T-helper 1 cell treated with Interleukin-12 subunit alpha and Interleukin-12 subunit beta and Interleukin-4 antibody, amounts not matched to agents 30 μg/mL and 1 μg/mL, for 36 hours (primary cell): Measurements from ENCODE around the gene SHOX.

ENCODE experiments used
- H3K27ac Mint-ChIP-seq: one replicate; pipeline ENCODE4 v1.8.0; 2021; ENCODE audit warnings: mild to moderate bottlenecking, mixed read lengths
- H3K27me3 Mint-ChIP-seq: one replicate; pipeline ENCODE4 v1.8.0; 2021; ENCODE audit warnings: low read depth, mixed read lengths
- H3K36me3 Mint-ChIP-seq: one replicate; pipeline ENCODE4 v1.8.0; 2021; ENCODE audit warnings: low read depth, mixed read lengths
- H3K4me1 Mint-ChIP-seq: one replicate; pipeline ENCODE4 v1.8.0; 2021; ENCODE audit warnings: low read depth, mixed read lengths
- H3K4me3 Mint-ChIP-seq: one replicate; pipeline ENCODE4 v1.8.0; 2021; ENCODE audit warnings: mild to moderate bottlenecking, moderate library complexity, mixed read lengths
- H3K9me3 Mint-ChIP-seq: one replicate; pipeline ENCODE4 v1.8.0; 2021; ENCODE audit warnings: mixed read lengths

SHOX gene

GRCh38 chrX:653306-653705, 22.7 kb downstream of the SHOX start:
- Mint-ChIP-seq H3K9me3 (no peaks in the 10 kb centered on the region), H3K27me3 (no peaks in the 10 kb centered on the region), H3K27ac (no peak overlapping the region), H3K4me3 (no peak overlapping the region), H3K4me1 (no peaks in the 10 kb centered on the region), H3K36me3 (no peaks in the 10 kb centered on the region)

GRCh38 chrX:661154-661553, 30.6 kb downstream of the SHOX start:
- no peaks in the 10 kb centered on the region for H3K27me3 Mint-ChIP-seq
- H3K4me3 Mint-ChIP-seq, result no peak overlapping the region
- no peaks in the 10 kb centered on the region for H3K36me3 Mint-ChIP-seq
- H3K27ac Mint-ChIP-seq, result no peak overlapping the region
- H3K4me1 Mint-ChIP-seq, result no peaks in the 10 kb centered on the region
- peaks cover 8% of the 10 kb centered on the region for H3K9me3 Mint-ChIP-seq

DNA sequence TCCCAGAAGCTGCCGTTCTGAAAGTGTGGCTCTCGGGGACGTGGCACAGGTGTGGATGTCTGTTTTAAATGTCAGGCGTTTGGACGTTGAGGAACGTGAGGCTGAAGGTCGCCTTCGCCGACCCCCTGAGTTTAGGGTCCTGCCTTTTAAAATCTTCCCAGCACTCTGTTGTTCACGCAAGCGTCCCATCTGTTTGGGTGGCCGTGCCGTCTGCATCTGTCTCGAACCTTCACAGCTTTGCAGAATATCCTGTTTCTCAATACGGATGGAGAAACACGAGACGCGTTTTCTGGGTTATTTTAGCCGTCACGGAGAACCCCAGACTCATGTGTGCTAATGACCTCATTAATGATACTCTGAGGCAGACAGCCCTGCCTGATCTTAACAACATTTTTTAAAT, 31.5 kb downstream of the SHOX start:
- Mint-ChIP-seq H3K4me1 (no peaks in the 10 kb centered on the region), H3K9me3 (peaks cover 8% of the 10 kb centered on the region), H3K36me3 (no peaks in the 10 kb centered on the region), H3K27ac (no peak overlapping the region), H3K4me3 (no peak overlapping the region), H3K27me3 (no peaks in the 10 kb centered on the region)

DNA sequence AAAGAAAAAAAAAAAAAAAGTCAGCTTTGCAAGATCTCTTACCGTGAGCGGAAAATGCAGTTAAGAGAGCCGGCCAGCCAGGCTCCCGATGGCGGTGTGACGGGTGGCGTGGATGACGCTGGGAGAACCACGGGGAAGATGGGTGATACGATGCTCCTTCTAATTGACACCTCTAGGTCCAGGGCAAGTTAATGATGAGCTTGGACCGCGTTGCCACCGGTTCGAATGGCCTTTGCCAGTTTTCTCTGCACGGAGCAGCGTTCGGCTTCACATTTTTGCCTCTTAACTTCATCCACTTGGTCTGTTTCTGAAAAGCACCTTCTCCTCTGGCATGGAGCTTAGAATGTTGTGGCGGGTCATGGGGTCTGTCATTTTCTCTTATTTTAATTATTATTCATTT, 33.2 kb downstream of the SHOX start:
- H3K27ac Mint-ChIP-seq, result no peak overlapping the region
- H3K4me1 Mint-ChIP-seq, result no peaks in the 10 kb centered on the region
- no peaks in the 10 kb centered on the region for H3K36me3 Mint-ChIP-seq
- H3K9me3 Mint-ChIP-seq, result peaks cover 8% of the 10 kb centered on the region
- H3K4me3 Mint-ChIP-seq, result no peak overlapping the region
- no peaks in the 10 kb centered on the region for H3K27me3 Mint-ChIP-seq

DNA sequence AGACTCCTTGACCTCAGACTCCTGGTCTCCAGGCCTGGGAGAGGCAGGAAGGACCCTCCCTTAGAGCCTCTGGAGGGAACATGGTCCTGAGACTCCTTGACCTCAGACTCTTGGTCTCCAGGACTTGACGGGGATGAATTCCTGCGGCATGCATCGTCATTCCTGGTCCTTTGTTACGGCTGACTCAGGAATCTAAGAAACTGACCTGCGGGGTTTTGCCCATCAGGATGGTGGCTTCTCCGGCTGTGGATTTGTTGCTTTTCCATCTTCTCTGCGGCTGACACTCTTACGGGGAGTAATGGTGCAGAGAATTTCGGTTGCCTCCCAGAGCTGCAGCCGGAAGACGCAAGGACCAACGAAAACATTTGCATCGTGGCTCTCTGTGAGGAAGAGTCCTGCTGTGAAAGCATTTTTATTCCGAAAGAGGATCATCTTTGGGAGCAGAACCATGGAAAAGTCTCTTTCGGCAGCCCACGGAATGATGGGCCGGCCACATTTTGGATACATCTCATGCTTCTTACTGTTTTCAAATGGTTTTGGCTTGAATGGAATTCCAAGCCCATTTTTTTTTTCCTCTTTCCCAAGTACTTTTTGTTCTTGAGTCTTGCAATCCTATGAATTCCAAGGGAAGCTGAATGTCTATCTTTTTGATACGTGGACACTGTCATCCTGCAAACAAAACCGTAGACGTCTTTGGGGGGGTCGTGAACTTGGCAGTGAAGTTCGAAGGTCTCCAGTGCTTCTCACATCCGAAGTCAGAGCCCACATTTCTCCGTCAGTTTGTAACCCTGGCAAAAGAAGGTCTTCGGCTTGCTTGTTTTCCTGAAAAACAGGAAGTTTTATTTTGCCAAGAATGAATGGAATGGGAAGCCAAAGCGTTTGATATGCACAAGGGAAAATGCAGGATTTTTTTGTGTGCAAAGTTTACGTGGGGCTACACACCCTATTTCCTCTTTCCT, 36.5 kb downstream of the SHOX start:
- Mint-ChIP-seq H3K27ac (no peak overlapping the region), H3K4me1 (no peaks in the 10 kb centered on the region), H3K4me3 (no peak overlapping the region), H3K27me3 (no peaks in the 10 kb centered on the region), H3K9me3 (peaks cover 8% of the 10 kb centered on the region), H3K36me3 (no peaks in the 10 kb centered on the region)

GRCh38 chrX:670645-671044, 40.1 kb downstream of the SHOX start:
- Mint-ChIP-seq H3K36me3 (no peaks in the 10 kb centered on the region), H3K4me1 (no peaks in the 10 kb centered on the region), H3K27me3 (no peaks in the 10 kb centered on the region)

DNA sequence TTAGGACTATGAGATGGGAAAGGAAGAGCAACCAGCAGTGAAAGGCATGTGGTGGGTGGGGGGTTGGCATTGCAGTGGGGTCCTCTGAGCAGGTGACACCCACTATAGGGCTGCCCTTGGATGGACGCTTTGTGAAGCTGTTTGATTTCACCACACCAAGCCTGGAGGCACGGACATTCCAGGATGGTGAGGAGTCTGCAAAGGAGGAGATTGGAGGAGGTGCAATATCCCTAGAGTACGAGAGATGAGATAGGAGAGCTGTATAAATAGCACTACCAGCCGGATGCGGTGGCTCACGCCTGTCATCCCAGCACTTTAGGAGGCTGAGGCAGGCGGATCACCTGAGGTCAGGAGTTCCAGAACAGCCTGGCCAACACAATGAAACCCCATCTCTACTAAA, 42.3 kb downstream of the SHOX start:
- H3K9me3 Mint-ChIP-seq, result peaks cover 17% of the 10 kb centered on the region

More at GRCh38 chrX:670645-671044, 40.1 kb downstream of the SHOX start:
- Mint-ChIP-seq H3K4me3 (no peak overlapping the region), H3K27ac (no peak overlapping the region), H3K9me3 (peaks cover 11% of the 10 kb centered on the region)

GRCh38 chrX:675279-675954, 44.8 kb downstream of the SHOX start:
- no peaks in the 10 kb centered on the region for H3K27me3 Mint-ChIP-seq
- H3K4me3 Mint-ChIP-seq, result no peak overlapping the region
- peaks cover 32% of the 10 kb centered on the region for H3K9me3 Mint-ChIP-seq
- H3K4me1 Mint-ChIP-seq, result no peaks in the 10 kb centered on the region
- no peaks in the 10 kb centered on the region for H3K36me3 Mint-ChIP-seq
- H3K27ac Mint-ChIP-seq, result no peak overlapping the region

More for the DNA sequence above, 42.3 kb downstream of the SHOX start:
- Mint-ChIP-seq H3K4me1 (no peaks in the 10 kb centered on the region), H3K27me3 (no peaks in the 10 kb centered on the region), H3K4me3 (no peak overlapping the region), H3K27ac (no peak overlapping the region), H3K36me3 (no peaks in the 10 kb centered on the region)

GRCh38 chrX:675955-676295, 45.3 kb downstream of the SHOX start:
- no peaks in the 10 kb centered on the region for H3K27me3 Mint-ChIP-seq
- no peak overlapping the region for H3K27ac Mint-ChIP-seq
- H3K9me3 Mint-ChIP-seq, result peaks cover 32% of the 10 kb centered on the region
- no peaks in the 10 kb centered on the region for H3K36me3 Mint-ChIP-seq
- no peaks in the 10 kb centered on the region for H3K4me1 Mint-ChIP-seq
- no peak overlapping the region for H3K4me3 Mint-ChIP-seq

DNA sequence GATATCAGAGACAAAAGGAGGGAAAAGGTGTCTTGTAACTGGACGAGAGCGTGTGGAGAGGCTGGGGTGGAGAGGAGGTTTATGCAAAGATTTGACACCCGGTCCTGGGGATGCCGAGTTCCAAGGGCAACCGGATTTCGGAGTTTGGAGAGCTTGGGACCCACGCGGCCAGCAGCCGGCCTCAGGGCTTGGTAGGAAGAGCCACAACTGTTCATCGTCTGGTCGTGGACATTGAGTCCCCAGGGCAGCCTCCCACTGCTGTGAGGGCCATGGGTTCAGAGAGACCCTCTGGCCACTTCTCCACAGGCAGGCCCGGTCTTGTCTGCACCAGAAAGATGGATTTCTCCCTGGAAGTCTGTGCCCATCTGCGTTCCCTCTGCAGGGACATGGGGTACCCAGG, 46.8 kb downstream of the SHOX start:
- no peaks in the 10 kb centered on the region for H3K27me3 Mint-ChIP-seq
- H3K36me3 Mint-ChIP-seq, result no peaks in the 10 kb centered on the region
- H3K9me3 Mint-ChIP-seq, result peaks cover 38% of the 10 kb centered on the region
- H3K27ac Mint-ChIP-seq, result no peak overlapping the region
- no peak overlapping the region for H3K4me3 Mint-ChIP-seq
- H3K4me1 Mint-ChIP-seq, result no peaks in the 10 kb centered on the region

GRCh38 chrX:679291-679979, 48.8 kb downstream of the SHOX start:
- H3K27ac Mint-ChIP-seq, result no peak overlapping the region
- H3K4me3 Mint-ChIP-seq, result no peak overlapping the region
- peaks cover 33% of the 10 kb centered on the region for H3K9me3 Mint-ChIP-seq
- no peaks in the 10 kb centered on the region for H3K27me3 Mint-ChIP-seq
- H3K4me1 Mint-ChIP-seq, result no peaks in the 10 kb centered on the region
- H3K36me3 Mint-ChIP-seq, result no peaks in the 10 kb centered on the region

GRCh38 chrX:680062-680461, 49.5 kb downstream of the SHOX start:
- Mint-ChIP-seq H3K4me3 (no peak overlapping the region), H3K4me1 (no peaks in the 10 kb centered on the region), H3K27me3 (no peaks in the 10 kb centered on the region), H3K36me3 (no peaks in the 10 kb centered on the region), H3K9me3 (peaks cover 35% of the 10 kb centered on the region), H3K27ac (no peak overlapping the region)

DNA sequence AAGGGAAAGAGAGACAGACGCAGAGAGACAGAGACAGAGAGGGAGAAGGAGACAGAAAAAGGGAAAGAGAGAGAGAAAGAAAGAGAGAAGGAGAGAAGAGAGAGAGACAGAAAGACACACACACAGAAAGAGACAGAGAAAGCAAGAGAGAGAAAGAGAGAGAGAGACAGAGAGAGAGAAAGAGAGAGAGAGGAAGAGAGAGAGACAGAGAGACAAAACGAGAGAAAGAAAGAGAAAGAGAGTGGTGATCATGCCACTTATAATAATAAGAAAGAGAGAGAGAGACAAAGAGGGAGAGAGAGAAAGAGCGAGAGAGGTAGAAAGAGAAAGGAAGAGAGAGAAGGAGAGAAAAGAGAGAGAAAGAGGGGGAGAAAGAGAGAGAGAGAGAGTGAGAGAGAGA, 51.4 kb downstream of the SHOX start:
- H3K27me3 Mint-ChIP-seq, result no peaks in the 10 kb centered on the region
- no peaks in the 10 kb centered on the region for H3K36me3 Mint-ChIP-seq
- H3K9me3 Mint-ChIP-seq, result peaks cover 38% of the 10 kb centered on the region
- no peak overlapping the region for H3K27ac Mint-ChIP-seq
- no peak overlapping the region for H3K4me3 Mint-ChIP-seq
- H3K4me1 Mint-ChIP-seq, result no peaks in the 10 kb centered on the region

- Mint-ChIP-seq H3K27me3 (no peaks in the 10 kb centered on the region), H3K4me1 (no peaks in the 10 kb centered on the region), H3K36me3 (no peaks in the 10 kb centered on the region), H3K9me3 (peaks cover 39% of the 10 kb centered on the region), H3K4me3 (no peak overlapping the region), H3K27ac (no peak overlapping the region)
These were observed 52.3 kb downstream of the SHOX start for GRCh38 chrX:682892-683291.

DNA sequence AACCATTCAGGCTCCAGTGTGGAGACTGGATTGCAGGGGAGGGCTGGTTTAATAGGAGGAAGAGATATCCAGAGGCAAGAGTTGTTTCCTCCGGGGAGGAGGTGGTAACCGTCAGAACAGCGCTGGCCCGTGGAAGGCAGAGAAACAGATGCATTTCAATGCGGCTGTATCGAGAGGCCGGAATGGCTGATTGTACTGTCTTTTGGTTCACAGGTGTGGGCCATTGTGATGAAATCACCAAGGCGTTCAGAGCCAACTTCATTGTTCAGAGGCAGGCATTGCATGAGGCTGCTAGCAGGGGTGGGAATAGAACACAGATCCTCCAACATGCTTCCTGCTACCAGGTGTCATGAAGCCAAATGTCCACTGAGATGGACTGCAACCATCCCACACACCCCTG, 53.0 kb downstream of the SHOX start:
- no peaks in the 10 kb centered on the region for H3K27me3 Mint-ChIP-seq
- H3K4me3 Mint-ChIP-seq, result no peak overlapping the region
- H3K9me3 Mint-ChIP-seq, result peaks cover 43% of the 10 kb centered on the region
- H3K4me1 Mint-ChIP-seq, result no peaks in the 10 kb centered on the region
- no peaks in the 10 kb centered on the region for H3K36me3 Mint-ChIP-seq
- H3K27ac Mint-ChIP-seq, result no peak overlapping the region
